WERI-Rb-1 (cell line): ENCODE measurements around the gene SERBP1.

ENCODE experiments used
- DNase-seq: peaks from one replicate; pipeline ENCODE4 v3.0.0-alpha.2; 2020
- H3K27ac ChIP-seq: fragments of 250-450 bp; sonication (Bioruptor Pico); 2 replicates; pipeline ENCODE4 v1.5.1; 2020; ENCODE audit warnings: mild to moderate bottlenecking, moderate library complexity
- H3K27me3 ChIP-seq: fragments of 250-450 bp; sonication (Bioruptor Pico); 2 replicates; pipeline ENCODE4 v1.5.1; 2021; ENCODE audit warnings: mild to moderate bottlenecking, low read depth, moderate library complexity; ENCODE audit not compliant: insufficient read depth, severe bottlenecking
- H3K36me3 ChIP-seq: fragments of 250-450 bp; sonication (Bioruptor Pico); 2 replicates; pipeline ENCODE4 v1.5.1; 2020; ENCODE audit warnings: mild to moderate bottlenecking, moderate library complexity
- H3K4me3 ChIP-seq: 2 replicates; pipeline ENCODE4 v1.5.1; 2011; ENCODE audit warnings: low read depth, mild to moderate bottlenecking, control low read depth, low read length
- H3K9me3 ChIP-seq: fragments of 250-450 bp; sonication (Bioruptor Pico); 2 replicates; pipeline ENCODE4 v1.5.1; 2021; ENCODE audit warnings: mild to moderate bottlenecking, moderate library complexity; ENCODE audit not compliant: severe bottlenecking
- TF ChIP-seq, protein P1 (sequence below): IDR thresholded peaks from 2 replicates; pipeline ENCODE4 v1.5.1; 2011; ENCODE audit warnings: low read depth, mild to moderate bottlenecking, control low read depth, inconsistent platforms, low read length

Gene SERBP1

DNA sequence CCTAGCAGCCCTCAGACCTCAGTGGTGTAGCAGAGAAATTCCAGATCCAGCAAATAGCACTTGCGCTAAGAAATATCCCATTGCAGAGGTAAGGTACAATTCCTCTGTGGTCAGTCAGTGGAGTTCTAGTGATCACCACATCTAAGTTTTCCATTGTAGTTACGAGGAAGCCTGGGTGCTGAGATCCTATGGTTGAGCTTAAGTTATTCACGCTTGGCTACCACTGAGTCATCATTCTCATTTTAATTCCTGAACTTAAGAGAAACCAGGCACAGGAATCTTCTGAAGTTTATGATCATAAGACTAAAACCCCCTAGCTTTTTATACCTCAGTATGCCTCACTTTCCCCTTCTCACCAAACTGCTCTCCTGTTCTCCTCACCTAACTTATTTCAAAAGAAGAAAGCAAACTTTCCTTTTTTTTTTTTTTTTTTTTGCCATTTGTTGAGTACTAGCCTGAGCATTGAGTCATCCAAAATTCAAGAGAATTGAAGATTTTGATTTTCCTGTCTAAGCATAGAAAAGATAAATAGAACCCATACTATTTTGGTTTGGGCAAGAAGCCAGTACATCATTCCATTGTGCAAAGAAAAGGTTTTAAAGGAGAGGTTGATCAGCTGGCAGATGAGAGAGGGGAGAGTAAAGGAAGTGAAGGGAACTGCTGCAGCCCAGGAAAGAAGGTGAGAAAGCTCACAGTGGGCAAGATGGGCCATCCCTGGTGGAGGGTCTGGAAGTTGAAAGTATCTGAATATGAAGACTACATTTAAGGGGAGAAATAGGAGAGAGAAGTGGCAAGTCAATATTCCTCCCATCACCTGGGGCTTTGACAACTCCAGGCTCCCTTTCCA, 39.9 kb downstream of the SERBP1 start:
- Histone ChIP-seq H3K27ac (no peak overlapping the region), H3K27me3 (no peaks in the 10 kb centered on the region), H3K36me3 (no peaks in the 10 kb centered on the region), H3K4me3 (no peak overlapping the region), H3K9me3 (no peaks in the 10 kb centered on the region)
- no peak for DNase-seq
- TF ChIP-seq, protein P1, sequence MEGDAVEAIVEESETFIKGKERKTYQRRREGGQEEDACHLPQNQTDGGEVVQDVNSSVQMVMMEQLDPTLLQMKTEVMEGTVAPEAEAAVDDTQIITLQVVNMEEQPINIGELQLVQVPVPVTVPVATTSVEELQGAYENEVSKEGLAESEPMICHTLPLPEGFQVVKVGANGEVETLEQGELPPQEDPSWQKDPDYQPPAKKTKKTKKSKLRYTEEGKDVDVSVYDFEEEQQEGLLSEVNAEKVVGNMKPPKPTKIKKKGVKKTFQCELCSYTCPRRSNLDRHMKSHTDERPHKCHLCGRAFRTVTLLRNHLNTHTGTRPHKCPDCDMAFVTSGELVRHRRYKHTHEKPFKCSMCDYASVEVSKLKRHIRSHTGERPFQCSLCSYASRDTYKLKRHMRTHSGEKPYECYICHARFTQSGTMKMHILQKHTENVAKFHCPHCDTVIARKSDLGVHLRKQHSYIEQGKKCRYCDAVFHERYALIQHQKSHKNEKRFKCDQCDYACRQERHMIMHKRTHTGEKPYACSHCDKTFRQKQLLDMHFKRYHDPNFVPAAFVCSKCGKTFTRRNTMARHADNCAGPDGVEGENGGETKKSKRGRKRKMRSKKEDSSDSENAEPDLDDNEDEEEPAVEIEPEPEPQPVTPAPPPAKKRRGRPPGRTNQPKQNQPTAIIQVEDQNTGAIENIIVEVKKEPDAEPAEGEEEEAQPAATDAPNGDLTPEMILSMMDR = no peak

DNA sequence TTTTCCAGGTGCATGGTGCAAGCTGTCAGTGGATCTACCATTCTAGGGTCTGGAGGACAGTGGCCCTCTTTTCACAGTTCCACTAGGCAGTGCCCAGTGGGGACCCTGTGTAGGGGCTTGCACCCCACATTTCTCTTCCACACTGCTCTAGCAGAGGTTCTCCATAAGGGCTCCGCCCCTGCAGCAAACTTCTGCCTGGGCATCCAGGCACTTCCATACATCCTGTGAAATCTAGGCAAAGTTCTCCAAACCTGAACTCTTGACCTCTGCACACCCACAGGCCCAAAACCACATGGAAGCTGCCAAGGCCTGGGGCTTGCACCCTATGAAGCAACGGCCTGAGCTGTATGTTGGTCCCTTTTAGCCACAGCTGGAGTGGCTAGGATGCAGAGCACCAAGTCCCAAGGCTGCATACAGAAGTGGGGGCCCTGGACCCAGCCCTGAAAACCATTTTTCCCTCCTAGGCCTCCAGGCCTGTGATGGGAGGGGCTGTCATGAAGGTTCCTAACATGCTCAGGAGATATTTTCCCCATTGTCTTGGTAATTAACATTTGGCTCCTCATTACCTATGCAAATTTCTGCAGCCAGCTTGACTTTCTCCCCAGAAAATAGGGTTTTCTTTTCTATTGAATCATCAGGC, 46.1 kb downstream of the SERBP1 start:
- Histone ChIP-seq H3K4me3 (no peak overlapping the region), H3K36me3 (no peaks in the 10 kb centered on the region), H3K9me3 (peaks cover 7% of the 10 kb centered on the region), H3K27ac (no peak overlapping the region), H3K27me3 (no peaks in the 10 kb centered on the region)
- no peak for DNase-seq
- TF ChIP-seq, protein P1 = no peak

DNA sequence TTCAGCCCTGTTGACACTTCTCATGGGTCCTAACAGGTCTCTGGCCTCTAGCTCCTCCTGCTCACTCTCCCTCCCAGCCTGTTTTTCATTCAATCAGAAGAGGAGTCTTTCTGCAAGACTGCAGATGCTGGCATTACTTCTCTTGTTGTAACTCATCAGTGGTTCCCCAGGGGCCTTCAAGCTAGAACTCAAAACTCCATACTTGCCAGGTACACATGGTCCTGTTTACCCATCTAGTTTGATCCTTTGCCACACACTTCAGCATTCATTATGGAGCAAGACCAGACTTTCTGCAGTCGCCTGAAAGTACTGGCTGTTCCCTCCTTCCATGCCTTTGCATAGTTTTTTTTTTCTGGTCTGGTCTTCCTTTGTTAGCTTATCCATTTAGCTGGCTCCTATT, 47.9 kb downstream of the SERBP1 start:
- Histone ChIP-seq H3K36me3 (no peaks in the 10 kb centered on the region), H3K27ac (no peak overlapping the region), H3K27me3 (no peaks in the 10 kb centered on the region), H3K9me3 (peaks cover 7% of the 10 kb centered on the region), H3K4me3 (no peak overlapping the region)
- TF ChIP-seq, protein P1 = no peak
- DNase-seq = no peak

DNA sequence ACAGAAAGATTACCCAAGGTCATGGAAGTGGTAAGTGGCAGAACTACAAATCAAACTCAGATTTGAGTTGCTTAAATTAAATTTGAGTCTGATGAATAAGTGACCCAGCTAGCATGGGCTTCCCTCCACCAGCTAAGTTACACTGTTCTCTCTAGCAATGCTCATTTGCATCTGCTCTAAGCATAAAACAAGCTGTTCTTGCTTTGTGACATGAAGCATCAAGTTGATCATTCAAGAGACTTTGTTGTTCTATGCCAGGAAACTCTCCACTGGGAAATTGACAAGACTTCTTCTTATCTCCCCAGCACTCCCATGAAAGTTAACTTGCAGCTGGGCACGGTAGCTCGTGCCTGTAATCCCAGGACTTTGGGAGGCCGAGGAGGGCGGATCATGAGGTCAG, 49.0 kb downstream of the SERBP1 start:
- Histone ChIP-seq H3K4me3 (no peak overlapping the region), H3K36me3 (no peaks in the 10 kb centered on the region), H3K27ac (no peak overlapping the region), H3K27me3 (no peaks in the 10 kb centered on the region), H3K9me3 (peaks cover 7% of the 10 kb centered on the region)
- no peak for DNase-seq
- TF ChIP-seq, protein P1 = no peak

DNA sequence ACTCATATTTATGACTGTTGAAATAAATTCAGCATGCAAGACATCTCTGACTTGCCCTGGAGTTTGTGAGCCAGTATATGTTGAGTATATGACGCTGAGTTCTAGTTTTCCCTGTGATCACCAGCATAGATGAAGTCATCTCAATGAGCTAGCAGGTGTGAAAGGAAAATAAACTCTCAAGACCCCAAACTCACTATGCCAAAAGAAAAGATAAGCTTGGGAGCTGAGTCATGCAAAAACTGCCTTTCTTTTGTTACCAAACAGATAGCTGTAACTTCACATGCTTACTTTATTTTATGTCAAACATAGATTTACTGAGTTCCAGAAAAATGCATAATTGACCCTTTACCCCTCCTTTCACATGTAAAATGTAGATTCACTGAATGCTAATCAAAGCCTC, 52.9 kb downstream of the SERBP1 start:
- Histone ChIP-seq H3K36me3 (no peaks in the 10 kb centered on the region), H3K27ac (no peak overlapping the region), H3K9me3 (no peaks in the 10 kb centered on the region), H3K27me3 (no peaks in the 10 kb centered on the region), H3K4me3 (no peak overlapping the region)
- no peak for DNase-seq
- TF ChIP-seq, protein P1 = no peak

DNA sequence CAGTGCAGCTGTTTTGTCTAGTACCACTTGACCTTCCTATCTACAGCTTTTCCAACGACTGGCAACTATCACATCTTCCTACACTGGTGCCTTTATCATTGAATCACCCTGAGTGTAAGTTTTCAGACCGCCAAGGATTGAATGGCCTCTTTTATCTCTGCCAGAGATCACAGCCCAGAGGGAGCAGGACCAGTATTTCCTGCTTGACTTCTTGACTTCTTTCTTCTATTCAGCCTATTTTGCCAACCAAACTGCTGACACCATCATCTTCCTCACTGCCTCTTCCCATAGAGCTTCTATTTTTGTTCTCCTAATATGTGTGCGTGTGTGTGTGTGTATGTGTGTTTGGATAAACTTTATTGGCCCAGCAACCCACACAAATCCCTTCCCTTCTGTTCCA, 53.8 kb downstream of the SERBP1 start:
- no peak overlapping the region for H3K4me3 ChIP-seq
- H3K27ac ChIP-seq = no peak overlapping the region
- TF ChIP-seq, protein P1 = no peak
- H3K9me3 ChIP-seq = no peaks in the 10 kb centered on the region
- no peak for DNase-seq
- no peaks in the 10 kb centered on the region for H3K27me3 ChIP-seq
- no peaks in the 10 kb centered on the region for H3K36me3 ChIP-seq
